HG02973 (cell line): ENCODE measurements around the gene CTR9.

Experiments used
- ATAC-seq: cut with Tn5 transposase; IDR thresholded peaks from one replicate; pipeline ENCODE4 v1.9.1; 2021; ENCODE audit warnings: moderate library complexity; ENCODE audit not compliant: unreplicated experiment

Gene CTR9

GRCh38 chr11:10779086-10779485 is 28.0 kb downstream of the CTR9 start:
- ATAC-seq: no peak

GRCh38 chr11:10780040-10780439 is 29.0 kb downstream of the CTR9 start:
- no peak for ATAC-seq

- no peak for ATAC-seq
Observed at GRCh38 chr11:10784232-10785145, 33.4 kb downstream of the CTR9 start.

GRCh38 chr11:10785146-10785474 is 34.1 kb downstream of the CTR9 start:
- no peak for ATAC-seq

- no peak for ATAC-seq
Observed at GRCh38 chr11:10786451-10786850, 35.4 kb downstream of the CTR9 start.

- ATAC-seq: no peak
Observed at GRCh38 chr11:10792385-10793068, 41.5 kb downstream of the CTR9 start.

GRCh38 chr11:10793470-10794255 is 42.6 kb downstream of the CTR9 start:
- ATAC-seq: no peak

GRCh38 chr11:10796191-10796590 is 45.1 kb downstream of the CTR9 start:
- ATAC-seq: no peak

- ATAC-seq: no peak
Observed at GRCh38 chr11:10797001-10797400, 46.0 kb downstream of the CTR9 start.

GRCh38 chr11:10797531-10797930 is 46.5 kb downstream of the CTR9 start:
- no peak for ATAC-seq

GRCh38 chr11:10798330-10798928 is 47.4 kb downstream of the CTR9 start:
- no peak for ATAC-seq

GRCh38 chr11:10800292-10800691 is 49.2 kb downstream of the CTR9 start:
- no peak for ATAC-seq

- ATAC-seq: no peak
Observed at GRCh38 chr11:10803676-10804075, 52.6 kb downstream of the CTR9 start.

- ATAC-seq: no peak
Observed at GRCh38 chr11:10805741-10806140, 54.7 kb downstream of the CTR9 start.

- ATAC-seq: no peak
Observed at GRCh38 chr11:10806206-10806605, 55.2 kb downstream of the CTR9 start.

- ATAC-seq: peak; percentile 1
Observed at GRCh38 chr11:10807493-10808234, 56.6 kb downstream of the CTR9 start.

- ATAC-seq: no peak
Observed at GRCh38 chr11:10808235-10808552, 57.1 kb downstream of the CTR9 start.

GRCh38 chr11:10808553-10809372 is 57.7 kb downstream of the CTR9 start, which contains the start of gene EIF4G2:
TSS of gene EIF4G2 (minus strand) at chr11:10808926.
- peak; percentile 88 for ATAC-seq

- peak; percentile 14 for ATAC-seq
Observed at GRCh38 chr11:10809373-10810160, 58.5 kb downstream of the CTR9 start.
